ENCODE measurements around the gene TIPARP.

DNA sequence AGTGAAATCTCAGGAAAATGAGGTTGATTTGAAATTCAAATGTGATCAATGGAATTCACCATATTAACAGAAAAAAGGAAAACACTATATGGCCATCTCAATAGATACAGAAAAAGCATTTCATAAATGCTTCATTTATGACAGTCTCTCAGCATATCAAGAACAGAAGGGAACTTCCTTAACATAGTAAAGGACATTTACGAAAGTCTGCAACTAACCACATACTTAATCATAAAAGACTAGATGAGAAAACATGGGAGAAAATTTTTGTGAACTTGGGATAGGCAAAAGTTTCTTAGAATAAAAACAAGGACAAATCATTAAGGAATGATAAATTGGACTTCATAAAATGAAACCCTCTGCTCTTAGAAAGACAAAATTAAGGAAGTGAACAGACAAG lies 24.7 kb upstream of the TIPARP start:
- TF ChIP-seq, protein P1, sequence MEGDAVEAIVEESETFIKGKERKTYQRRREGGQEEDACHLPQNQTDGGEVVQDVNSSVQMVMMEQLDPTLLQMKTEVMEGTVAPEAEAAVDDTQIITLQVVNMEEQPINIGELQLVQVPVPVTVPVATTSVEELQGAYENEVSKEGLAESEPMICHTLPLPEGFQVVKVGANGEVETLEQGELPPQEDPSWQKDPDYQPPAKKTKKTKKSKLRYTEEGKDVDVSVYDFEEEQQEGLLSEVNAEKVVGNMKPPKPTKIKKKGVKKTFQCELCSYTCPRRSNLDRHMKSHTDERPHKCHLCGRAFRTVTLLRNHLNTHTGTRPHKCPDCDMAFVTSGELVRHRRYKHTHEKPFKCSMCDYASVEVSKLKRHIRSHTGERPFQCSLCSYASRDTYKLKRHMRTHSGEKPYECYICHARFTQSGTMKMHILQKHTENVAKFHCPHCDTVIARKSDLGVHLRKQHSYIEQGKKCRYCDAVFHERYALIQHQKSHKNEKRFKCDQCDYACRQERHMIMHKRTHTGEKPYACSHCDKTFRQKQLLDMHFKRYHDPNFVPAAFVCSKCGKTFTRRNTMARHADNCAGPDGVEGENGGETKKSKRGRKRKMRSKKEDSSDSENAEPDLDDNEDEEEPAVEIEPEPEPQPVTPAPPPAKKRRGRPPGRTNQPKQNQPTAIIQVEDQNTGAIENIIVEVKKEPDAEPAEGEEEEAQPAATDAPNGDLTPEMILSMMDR (IDR thresholded peaks at IDR 0.05) = no peak
- TF ChIP-seq POLR2A (IDR thresholded peaks at IDR 0.05) (no peak), POLR2AphosphoS5 (IDR thresholded peaks at IDR 0.05) (no peak), EP300 (IDR thresholded peaks at IDR 0.05) (no peak)

All from gastroesophageal sphincter (tissue), 3 donors.